Fibroblast of villous mesenchyme (primary cell): ENCODE measurements around the gene WAPL. TPM values are rescaled to one million over a fixed set of nuclear protein-coding genes. Genes with fewer than 3 reads are reported as not detected.

ENCODE experiments used
- DNase-seq: peaks from one replicate; pipeline ENCODE4 v3.0.0-alpha.2; 2010; ENCODE audit warnings: low read depth
- H3K4me3 ChIP-seq: 2 replicates; pipeline ENCODE4 v1.5.1; 2011; ENCODE audit warnings: low read depth, mild to moderate bottlenecking, low read length
- CTCF ChIP-seq: IDR thresholded peaks from 2 replicates; pipeline ENCODE4 v1.5.1; 2012; ENCODE audit warnings: low read depth, mild to moderate bottlenecking, low read length; ENCODE audit not compliant: insufficient read depth
- total RNA-seq: library from RNA; depleted of rRNA; stranded (reverse); fragments of >200 nt; gene quantifications from 2 replicates; pipeline ENCODE4 v1.2.3, GENCODE V29; 2012

Gene WAPL
- total RNA-seq, 1 donor = 64.8 TPM

- no peak for DNase-seq
- H3K4me3 ChIP-seq = no peak overlapping the region
- no peak for TF ChIP-seq CTCF
Observed at GRCh38 chr10:86437447-86437846, 84.1 kb downstream of the WAPL start.

- TF ChIP-seq CTCF = no peak
- no peak for DNase-seq
Observed at GRCh38 chr10:86436963-86437362, 84.6 kb downstream of the WAPL start.

GRCh38 chr10:86434656-86435055 is 86.9 kb downstream of the WAPL start:
- no peak overlapping the region for H3K4me3 ChIP-seq
- no peak for DNase-seq
- no peak for TF ChIP-seq CTCF

More at GRCh38 chr10:86436963-86437362, 84.6 kb downstream of the WAPL start:
- H3K4me3 ChIP-seq = no peak overlapping the region

GRCh38 chr10:86423739-86424138 is 97.9 kb downstream of the WAPL start:
- no peak overlapping the region for H3K4me3 ChIP-seq
- TF ChIP-seq CTCF = no peak
- DNase-seq = no peak

GRCh38 chr10:86419101-86419500 is 102.5 kb downstream of the WAPL start:
- TF ChIP-seq CTCF = no peak
- no peak overlapping the region for H3K4me3 ChIP-seq
- no peak for DNase-seq

GRCh38 chr10:86415583-86415982 is 106.0 kb downstream of the WAPL start:
- H3K4me3 ChIP-seq = no peak overlapping the region
- DNase-seq = no peak
- TF ChIP-seq CTCF = no peak

- no peak for TF ChIP-seq CTCF
- no peak overlapping the region for H3K4me3 ChIP-seq
- DNase-seq = no peak
Observed at GRCh38 chr10:86415116-86415515, 106.5 kb downstream of the WAPL start.
